ENCODE data around the gene DICER1. TPM values are rescaled to one million over a fixed set of nuclear protein-coding genes. Genes with fewer than 3 reads are reported as not detected.

DICER1 gene
- polyA plus RNA-seq, 2 of the 4 experiments (the other 2 are of a cell fraction): 14.1 to 46.3 TPM

DNA sequence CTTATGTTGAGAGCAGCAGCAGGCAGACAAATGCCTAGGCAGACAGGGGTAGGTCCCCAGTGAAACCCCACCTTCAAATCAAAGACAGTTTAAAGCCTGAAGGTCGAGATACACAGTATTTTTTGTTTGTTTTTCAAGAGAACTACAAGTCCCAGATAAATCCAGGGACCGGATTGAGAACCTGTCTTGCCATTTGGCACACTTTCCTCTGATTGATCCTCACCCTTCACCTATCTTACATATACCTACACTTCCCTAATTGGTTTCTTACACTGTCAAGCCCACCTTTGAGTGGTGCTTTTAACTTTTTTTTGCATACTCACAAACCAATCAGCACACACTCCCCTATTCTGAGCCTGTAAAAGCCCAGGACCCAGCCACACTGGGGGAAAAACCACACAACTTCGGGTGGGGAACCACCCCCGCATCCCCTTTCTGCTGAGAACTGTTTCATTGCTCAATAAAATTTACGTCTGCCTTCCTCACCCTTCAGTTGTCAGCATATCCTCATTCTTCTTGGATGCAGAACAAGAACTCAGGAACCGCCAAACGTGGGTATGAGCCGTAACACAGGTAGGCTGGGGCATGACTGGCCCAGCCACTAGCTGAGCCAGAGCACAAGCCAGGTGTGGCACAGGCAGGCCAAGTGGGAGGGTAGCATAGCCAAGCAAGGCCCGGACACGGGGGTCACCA, 11.1 kb downstream of the DICER1 start:
- Histone ChIP-seq H3K4me1 (peaks cover 20% of the 10 kb centered on the region), H3K27ac (no peak overlapping the region), H3K4me2 (no peak overlapping the region), H3K4me3 (no peak overlapping the region), H3K9me3 (peaks cover 13% of the 10 kb centered on the region)
- TF ChIP-seq, protein P1, sequence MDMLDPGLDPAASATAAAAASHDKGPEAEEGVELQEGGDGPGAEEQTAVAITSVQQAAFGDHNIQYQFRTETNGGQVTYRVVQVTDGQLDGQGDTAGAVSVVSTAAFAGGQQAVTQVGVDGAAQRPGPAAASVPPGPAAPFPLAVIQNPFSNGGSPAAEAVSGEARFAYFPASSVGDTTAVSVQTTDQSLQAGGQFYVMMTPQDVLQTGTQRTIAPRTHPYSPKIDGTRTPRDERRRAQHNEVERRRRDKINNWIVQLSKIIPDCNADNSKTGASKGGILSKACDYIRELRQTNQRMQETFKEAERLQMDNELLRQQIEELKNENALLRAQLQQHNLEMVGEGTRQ (IDR thresholded peaks at IDR 0.05): no peak
- TF ChIP-seq CBX2 (IDR thresholded peaks at IDR 0.05; ENCODE audit: borderline replicate concordance, low read depth) (no peak), ZSCAN20 (CRISPR knock-in tag; IDR thresholded peaks at IDR 0.05) (no peak), NR3C1 (IDR thresholded peaks at IDR 0.05) (no peak), ESRRA (IDR thresholded peaks at IDR 0.05; ENCODE audit: borderline replicate concordance, low read length) (no peak), RARB (CRISPR knock-in tag; IDR thresholded peaks at IDR 0.05) (no peak), PHF8 (IDR thresholded peaks at IDR 0.05; ENCODE audit: borderline replicate concordance, low read depth) (no peak), EHF (CRISPR knock-in tag; IDR thresholded peaks at IDR 0.05) (no peak), CEBPB (IDR thresholded peaks at IDR 0.05) (no peak), RFX5 (IDR thresholded peaks at IDR 0.05) (no peak), SREBF2 (IDR thresholded peaks at IDR 0.05) (no peak), RCOR1 (IDR thresholded peaks at IDR 0.05; ENCODE audit: low read depth, low read length) (no peak), KDM5A (IDR thresholded peaks at IDR 0.05) (no peak), JUN (IDR thresholded peaks at IDR 0.05) (no peak), POLR2AphosphoS2 (conservative IDR thresholded peaks at IDR 0.05; ENCODE audit: low read length) (no peak), TP53 (CRISPR knock-in tag; IDR thresholded peaks at IDR 0.05) (no peak), FOXS1 (CRISPR knock-in tag; IDR thresholded peaks at IDR 0.05) (no peak)
- TF ChIP-seq, protein P2, sequence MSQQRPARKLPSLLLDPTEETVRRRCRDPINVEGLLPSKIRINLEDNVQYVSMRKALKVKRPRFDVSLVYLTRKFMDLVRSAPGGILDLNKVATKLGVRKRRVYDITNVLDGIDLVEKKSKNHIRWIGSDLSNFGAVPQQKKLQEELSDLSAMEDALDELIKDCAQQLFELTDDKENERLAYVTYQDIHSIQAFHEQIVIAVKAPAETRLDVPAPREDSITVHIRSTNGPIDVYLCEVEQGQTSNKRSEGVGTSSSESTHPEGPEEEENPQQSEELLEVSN (IDR thresholded peaks at IDR 0.05; ENCODE audit: borderline replicate concordance, low read depth): no peak
- TF ChIP-seq, protein P3, sequence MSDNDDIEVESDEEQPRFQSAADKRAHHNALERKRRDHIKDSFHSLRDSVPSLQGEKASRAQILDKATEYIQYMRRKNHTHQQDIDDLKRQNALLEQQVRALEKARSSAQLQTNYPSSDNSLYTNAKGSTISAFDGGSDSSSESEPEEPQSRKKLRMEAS (IDR thresholded peaks at IDR 0.05): no peak
- TF ChIP-seq, protein P4, sequence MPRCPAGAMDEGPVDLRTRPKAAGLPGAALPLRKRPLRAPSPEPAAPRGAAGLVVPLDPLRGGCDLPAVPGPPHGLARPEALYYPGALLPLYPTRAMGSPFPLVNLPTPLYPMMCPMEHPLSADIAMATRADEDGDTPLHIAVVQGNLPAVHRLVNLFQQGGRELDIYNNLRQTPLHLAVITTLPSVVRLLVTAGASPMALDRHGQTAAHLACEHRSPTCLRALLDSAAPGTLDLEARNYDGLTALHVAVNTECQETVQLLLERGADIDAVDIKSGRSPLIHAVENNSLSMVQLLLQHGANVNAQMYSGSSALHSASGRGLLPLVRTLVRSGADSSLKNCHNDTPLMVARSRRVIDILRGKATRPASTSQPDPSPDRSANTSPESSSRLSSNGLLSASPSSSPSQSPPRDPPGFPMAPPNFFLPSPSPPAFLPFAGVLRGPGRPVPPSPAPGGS (IDR thresholded peaks at IDR 0.05): no peak
- no peak for FAIRE-seq
- ChIA-PET CTCF (interaction anchor here (0.6 kb wide), 1 partner anchor 14 kb away, joined by 3 read pairs; no protein-coding TSS in a partner anchor), POLR2A (no interaction called here)
- 85% methylated on average over 10 of the region's 10 CpGs for WGBS (ENCODE audit: missing lambda C conversion rate)
- no peak for ATAC-seq
- DNase-seq (ENCODE audit: low read depth in 1 of 2, low spot score in 1 of 2): no peak

DNA sequence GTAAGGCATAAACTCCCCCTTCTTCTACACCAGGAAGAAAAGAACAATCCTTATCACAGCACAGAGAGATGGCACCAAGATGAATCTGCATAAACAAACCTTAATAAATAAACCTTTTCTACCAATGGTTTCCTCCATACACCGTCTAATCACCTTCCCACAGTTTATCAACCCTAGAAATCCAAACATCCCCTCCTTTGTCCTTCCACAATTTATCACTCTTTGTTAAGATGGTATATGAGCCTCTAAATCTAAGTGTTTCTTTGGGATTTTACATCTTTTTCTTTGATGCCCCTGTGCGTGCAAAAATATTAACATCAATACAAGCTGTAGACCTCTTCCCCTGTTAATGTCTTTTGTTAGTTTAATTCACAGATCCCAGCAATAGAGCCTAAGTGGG, 12.5 kb downstream of the DICER1 start:
- Histone ChIP-seq H3K9me3 (peaks cover 13% of the 10 kb centered on the region), H3K4me3 (no peak overlapping the region), H3K4me1 (peaks cover 27% of the 10 kb centered on the region), H3K4me2 (no peak overlapping the region), H3K27ac (no peak overlapping the region)
- ATAC-seq: no peak
- ChIA-PET CTCF (no interaction called here), POLR2A (no interaction called here)
- no peak for TF ChIP-seq ZSCAN20 (CRISPR knock-in tag; IDR thresholded peaks at IDR 0.05)
- no peak for TF ChIP-seq PHF8 (IDR thresholded peaks at IDR 0.05; ENCODE audit: borderline replicate concordance, low read depth)
- no peak for TF ChIP-seq KDM1A (IDR thresholded peaks at IDR 0.05; ENCODE audit: low read depth)
- no peak for TF ChIP-seq HEYL (CRISPR knock-in tag; IDR thresholded peaks at IDR 0.05)
- TF ChIP-seq RCOR1 (IDR thresholded peaks at IDR 0.05; ENCODE audit: low read depth, low read length): no peak
- TF ChIP-seq GATA3 (IDR thresholded peaks at IDR 0.05; ENCODE audit: borderline replicate concordance): no peak
- TF ChIP-seq EHF (CRISPR knock-in tag; IDR thresholded peaks at IDR 0.05): no peak
- TF ChIP-seq MAFK (IDR thresholded peaks at IDR 0.05; ENCODE audit: partially characterized antibody): no peak
- TF ChIP-seq RFX5 (IDR thresholded peaks at IDR 0.05): no peak
- TF ChIP-seq, protein P5, sequence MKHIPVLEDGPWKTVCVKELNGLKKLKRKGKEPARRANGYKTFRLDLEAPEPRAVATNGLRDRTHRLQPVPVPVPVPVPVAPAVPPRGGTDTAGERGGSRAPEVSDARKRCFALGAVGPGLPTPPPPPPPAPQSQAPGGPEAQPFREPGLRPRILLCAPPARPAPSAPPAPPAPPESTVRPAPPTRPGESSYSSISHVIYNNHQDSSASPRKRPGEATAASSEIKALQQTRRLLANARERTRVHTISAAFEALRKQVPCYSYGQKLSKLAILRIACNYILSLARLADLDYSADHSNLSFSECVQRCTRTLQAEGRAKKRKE (CRISPR knock-in tag; IDR thresholded peaks at IDR 0.05; ENCODE audit: low read depth): no peak
- 96% methylated on average over 2 of the region's 2 CpGs for WGBS (ENCODE audit: missing lambda C conversion rate)
- DNase-seq (ENCODE audit: low read depth in 1 of 2, low spot score in 1 of 2): no peak
- no peak for FAIRE-seq

Data from A549 (cell line).